Hematopoietic multipotent progenitor cell treated with erythropoietin and hydrocortisone succinate and interleukin-3 and kit ligand, for 6 days (in vitro differentiated cells): ENCODE data around the gene KIAA1958.

Experiments
- DNase-seq: peaks from one replicate; pipeline ENCODE4 v3.0.0-alpha.2; 2015

KIAA1958 gene

GRCh38 chr9:112615584-112616266 lies 129.1 kb downstream of the KIAA1958 start:
- no peak for DNase-seq

GRCh38 chr9:112617371-112617770 lies 130.7 kb downstream of the KIAA1958 start:
- DNase-seq: no peak

GRCh38 chr9:112618385-112619009 lies 131.9 kb downstream of the KIAA1958 start:
- DNase-seq: no peak

GRCh38 chr9:112620388-112620787 lies 133.8 kb downstream of the KIAA1958 start:
- no peak for DNase-seq

GRCh38 chr9:112621018-112621655 lies 134.5 kb downstream of the KIAA1958 start:
- no peak for DNase-seq

GRCh38 chr9:112623198-112623597 lies 136.6 kb downstream of the KIAA1958 start:
- no peak for DNase-seq

GRCh38 chr9:112624711-112625707 lies 138.4 kb downstream of the KIAA1958 start:
- no peak for DNase-seq

- DNase-seq: no peak
Observed at GRCh38 chr9:112629671-112630485, 143.3 kb downstream of the KIAA1958 start.

- no peak for DNase-seq
Observed at GRCh38 chr9:112631313-112632070, 144.9 kb downstream of the KIAA1958 start.

GRCh38 chr9:112640311-112640710 lies 153.7 kb downstream of the KIAA1958 start:
- no peak for DNase-seq

- DNase-seq: no peak
Observed at GRCh38 chr9:112642126-112642525, 155.5 kb downstream of the KIAA1958 start.

GRCh38 chr9:112647596-112647995 lies 161.0 kb downstream of the KIAA1958 start:
- DNase-seq: no peak

GRCh38 chr9:112648624-112649023 lies 162.0 kb downstream of the KIAA1958 start:
- no peak for DNase-seq

GRCh38 chr9:112654282-112654681 lies 167.7 kb downstream of the KIAA1958 start:
- DNase-seq: no peak

- no peak for DNase-seq
Observed at GRCh38 chr9:112655668-112656067, 169.0 kb downstream of the KIAA1958 start.

GRCh38 chr9:112659906-112660305 lies 173.3 kb downstream of the KIAA1958 start:
- DNase-seq: no peak

- no peak for DNase-seq
Observed at GRCh38 chr9:112663681-112664080, 177.1 kb downstream of the KIAA1958 start.

- no peak for DNase-seq
Observed at GRCh38 chr9:112664531-112664930, 177.9 kb downstream of the KIAA1958 start.

GRCh38 chr9:112665347-112665746 lies 178.7 kb downstream of the KIAA1958 start:
- DNase-seq: peak; percentile 24

GRCh38 chr9:112669326-112669725 lies 182.7 kb downstream of the KIAA1958 start:
- no peak for DNase-seq

GRCh38 chr9:112670991-112671625 lies 184.5 kb downstream of the KIAA1958 start:
- no peak for DNase-seq
